B cell (primary cell): ENCODE results near the gene PCGF3. TPM values are rescaled to one million over a fixed set of nuclear protein-coding genes. Genes with fewer than 3 reads are reported as not detected.

Source experiments
- ATAC-seq: fragments of 200-7000 bp; cut with Tn5 transposase; one replicate; pipeline ENCODE4 v1.10.0; 2021; ENCODE audit warnings: low read depth, mild to moderate bottlenecking, moderate number of reproducible peaks, moderate library complexity
- CTCF ChIA-PET: fragments of 350-600 bp; sonication (Branson Sonifier 250); formaldehyde crosslinking; loops from one replicate; lab custom pipeline; 2021; ENCODE audit warnings: antibody characterized with exemption, inconsistent platforms; lab: Charles Lee
- POLR2A ChIA-PET: fragments of 350-600 bp; sonication (Branson Sonifier 250); formaldehyde crosslinking; loops from one replicate; lab custom pipeline; 2021; ENCODE audit warnings: antibody characterized with exemption; lab: Charles Lee
- DNase-seq: peaks from one replicate; pipeline ENCODE4 v3.0.0; 2013
- H2AFZ ChIP-seq: 2 replicates; pipeline ENCODE4 v1.6.1; 2012; ENCODE audit warnings: mild to moderate bottlenecking, low read depth, low read length; ENCODE audit not compliant: insufficient read depth, poor library complexity, severe bottlenecking
- H3K27ac ChIP-seq, 2 donors: 1 replicate in 1 of 2; 2 replicates in 1 of 2; pipeline ENCODE4 v1.5.1; 2012 to 2013; ENCODE audit warnings: low read length in 2 of 2, mild to moderate bottlenecking in 2 of 2, moderate library complexity in 1 of 2
- H3K27me3 ChIP-seq, 4 experiments: fragments of 200-600 bp in 1 of 4; sonication (generic) in 1 of 4; replicated peaks in 1 of 4; 1 replicate in 2 of 4; 2 replicates in 2 of 4; pipeline versions ENCODE4 v1.6.1 to v1.7.0; 2013 to 2016; ENCODE audit warnings: low read length in 3 of 4, mild to moderate bottlenecking in 2 of 4, mixed read lengths in 1 of 4, moderate library complexity in 1 of 4; ENCODE audit not compliant: insufficient read depth in 4 of 4, control insufficient read depth in 3 of 4; ENCODE audit errors: control extremely low read depth in 1 of 4
- H3K36me3 ChIP-seq, 2 experiments: replicated peaks in 1 of 2; 1 replicate in 1 of 2; 2 replicates in 1 of 2; pipeline versions ENCODE4 v1.6.1 to v1.7.1; 2013; ENCODE audit warnings: low read length in 1 of 2; ENCODE audit not compliant: insufficient read depth in 2 of 2, control insufficient read depth in 1 of 2; ENCODE audit errors: control extremely low read depth in 1 of 2, extremely low read depth in 1 of 2
- H3K4me1 ChIP-seq, 2 donors: fragments of 200-600 bp in 1 of 2; sonication (generic) in 1 of 2; 1 replicate in 1 of 2; 2 replicates in 1 of 2; pipeline versions ENCODE4 v1.5.1 to v1.6.1; 2013 to 2017; ENCODE audit warnings: low read length in 2 of 2; ENCODE audit not compliant: control insufficient read depth in 2 of 2, insufficient read depth in 2 of 2
- H3K4me2 ChIP-seq: replicated peaks from 2 replicates; pipeline ENCODE3; 2012; ENCODE audit warnings: mild to moderate bottlenecking, low read depth, low read length; ENCODE audit not compliant: poor library complexity, severe bottlenecking
- H3K4me3 ChIP-seq, 5 experiments: fragments of 200-600 bp in 1 of 5; sonication (generic) in 1 of 5; 1 replicate in 3 of 5; 2 replicates in 2 of 5; pipeline versions ENCODE4 v1.5.1 to v1.7.0; 2011 to 2016; ENCODE audit warnings: low read length in 4 of 5, mild to moderate bottlenecking in 4 of 5, low read depth in 2 of 5, control low read depth in 1 of 5, moderate library complexity in 1 of 5; ENCODE audit not compliant: insufficient read depth in 1 of 5; ENCODE audit errors: control extremely low read depth in 1 of 5, extremely low read depth in 1 of 5
- H3K79me2 ChIP-seq: fragments of 200-600 bp; sonication (generic); one replicate; pipeline ENCODE4 v1.6.0; 2016; ENCODE audit warnings: low read length; ENCODE audit not compliant: control insufficient read depth, insufficient read depth
- H3K9ac ChIP-seq: fragments of 200-600 bp; sonication (generic); 2 replicates; pipeline ENCODE4 v1.6.1; 2017; ENCODE audit warnings: mild to moderate bottlenecking, low read length, moderate library complexity
- H3K9me3 ChIP-seq, 3 donors: one replicate each; pipeline versions ENCODE4 v1.6.1 to v1.7.1; 2013; ENCODE audit warnings: low read length in 2 of 3; ENCODE audit not compliant: control insufficient read depth in 2 of 3, insufficient read depth in 1 of 3; ENCODE audit errors: control extremely low read depth in 1 of 3
- H4K20me1 ChIP-seq: 2 replicates; pipeline ENCODE4 v1.6.0; 2012; ENCODE audit warnings: mild to moderate bottlenecking, low read length; ENCODE audit not compliant: insufficient read depth, control insufficient read depth, poor library complexity, severe bottlenecking
- H3K27ac Mint-ChIP-seq: one replicate; pipeline ENCODE4 v1.8.0; 2021; ENCODE audit warnings: mixed read lengths
- H3K27me3 Mint-ChIP-seq: one replicate; pipeline ENCODE4 v1.8.0; 2021; ENCODE audit warnings: mixed read lengths
- H3K4me1 Mint-ChIP-seq: one replicate; pipeline ENCODE4 v1.8.0; 2021; ENCODE audit warnings: mixed read lengths
- H3K4me3 Mint-ChIP-seq: one replicate; pipeline ENCODE4 v1.8.0; 2021; ENCODE audit warnings: mixed read lengths
- H3K9me3 Mint-ChIP-seq: one replicate; pipeline ENCODE4 v1.8.0; 2022; ENCODE audit warnings: mixed read lengths; ENCODE audit not compliant: insufficient read depth
- CTCF ChIP-seq: fragments of 200-600 bp; IDR thresholded peaks from one replicate; pipeline ENCODE4 v1.8.0; 2022; ENCODE audit warnings: antibody characterized with exemption, mild to moderate bottlenecking
- EZH2 ChIP-seq: IDR thresholded peaks from 2 replicates; pipeline ENCODE4 v1.6.1; 2012; ENCODE audit warnings: borderline replicate concordance, low read depth, mild to moderate bottlenecking, moderate library complexity, low read length; ENCODE audit not compliant: insufficient read depth, poor library complexity, severe bottlenecking
- WGBS: methylation state at CpG from one replicate; pipeline ENCODE4 v1.1.5; 2013; ENCODE audit warnings: missing lambda C conversion rate; ENCODE audit not compliant: insufficient coverage; 5-methylcytosine and 5-hydroxymethylcytosine counted together
- intact Hi-C: fragments of 100-400 bp; cut with micrococcal nuclease; formaldehyde crosslinking; loops from one replicate; pipeline ENCODE4 v1.10.0; 2022
- polyA plus RNA-seq: library from polyadenylated mRNA; depleted of rRNA; stranded (reverse); fragments of >200 nt; gene quantifications from 2 replicates; pipeline ENCODE4 v1.2.3, GENCODE V29; 2012
- total RNA-seq, 2 donors: library from RNA; stranded (reverse); fragments of 120-200 nt in 1 of 2; gene quantifications; 1 replicate in 1 of 2; 2 replicates in 1 of 2; pipeline versions ENCODE4 v1.2.3 to v1.2.4, GENCODE V29; 2013 to 2022

Gene PCGF3
- total and polyA plus RNA-seq, 2 donors (not counting 1 experiment from before 2014, with no cell fraction given): 65.7 to 90.3 TPM

DNA sequence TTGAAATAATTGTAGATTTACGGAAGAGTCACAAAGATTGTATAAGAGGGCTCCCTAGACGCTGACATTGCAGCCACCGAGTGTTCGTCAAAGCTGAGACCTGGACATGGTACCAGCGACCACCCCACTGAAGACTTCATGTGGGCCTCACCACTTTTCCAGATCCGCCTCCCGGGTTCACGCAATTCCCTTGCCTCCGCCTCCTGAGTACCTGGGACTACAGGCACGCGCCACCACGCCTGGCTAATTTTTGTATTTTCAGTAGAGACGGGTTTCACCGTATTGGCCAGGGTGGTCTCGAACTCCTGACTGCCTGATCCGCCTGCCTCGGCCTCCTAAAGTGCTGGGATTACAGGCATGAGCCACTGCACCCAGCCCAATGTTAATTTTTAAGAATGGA lies 90.6 kb downstream of the PCGF3 start:
- Histone ChIP-seq H3K79me2 (no peaks in the 10 kb centered on the region), H3K36me3 (no peaks in the 10 kb centered on the region), H2AFZ (no peak overlapping the region), H3K4me2 (no peak overlapping the region), H3K4me1 (peaks cover 36 to 39% of the 10 kb centered on the region in 2 donors), H3K27ac (no peak overlapping the region), H3K4me3 (no peak overlapping the region), H3K9ac (no peak overlapping the region), H4K20me1 (no peaks in the 10 kb centered on the region), H3K9me3 (peaks cover 0 to 10% (median 0%) of the 10 kb centered on the region in 3 donors), H3K27me3 (peaks cover 0 to 52% (median 31%) of the 10 kb centered on the region in 4 experiments)
- H3K9me3 Mint-ChIP-seq: no peaks in the 10 kb centered on the region
- no peak for TF ChIP-seq CTCF
- TF ChIP-seq EZH2: no peak
- POLR2A ChIA-PET: no interaction called here
- peaks cover 42% of the 10 kb centered on the region for H3K27me3 Mint-ChIP-seq
- intact Hi-C loops: no loop called here
- peaks cover 29% of the 10 kb centered on the region for H3K4me1 Mint-ChIP-seq
- H3K27ac Mint-ChIP-seq: no peak overlapping the region
- H3K4me3 Mint-ChIP-seq: no peak overlapping the region
- ATAC-seq (no peak), DNase-seq (no peak)
- CTCF ChIA-PET: interaction anchor here (1.5 kb wide), 1 partner anchor 53 kb away, joined by 4 read pairs; no protein-coding TSS in a partner anchor
- 97% methylated on average over 14 of the region's 17 CpGs for WGBS

DNA sequence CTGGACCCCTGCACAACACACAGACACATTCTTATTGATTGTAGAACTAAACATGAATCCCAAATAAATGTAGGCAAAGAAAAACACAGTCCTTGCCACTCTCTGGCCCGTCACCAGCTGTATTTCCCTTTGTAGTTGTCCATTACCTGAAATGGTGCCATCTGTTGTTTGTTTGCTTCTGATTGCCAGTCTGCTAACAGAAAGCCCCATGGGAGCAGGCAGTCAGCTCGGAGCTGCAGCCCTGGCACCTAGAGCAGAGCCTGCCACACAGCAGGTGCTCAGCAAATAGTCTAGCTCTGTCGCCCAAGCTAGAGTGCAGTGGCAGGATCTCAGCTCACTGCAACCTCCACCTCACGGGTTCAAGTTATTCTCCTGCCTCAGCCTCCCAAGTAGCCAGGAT lies 91.4 kb downstream of the PCGF3 start:
- H3K4me1 ChIP-seq: peaks cover 36% of the 10 kb centered on the region in 2 donors
- CTCF ChIA-PET: no interaction called here

More for the DNA sequence above, 91.4 kb downstream of the PCGF3 start:
- H3K27ac Mint-ChIP-seq: no peak overlapping the region
- no peak overlapping the region for H3K27ac ChIP-seq
- 44% methylated on average over 4 of the region's 4 CpGs for WGBS
- no peak for TF ChIP-seq CTCF
- TF ChIP-seq EZH2: no peak
- no peak overlapping the region for H3K4me3 Mint-ChIP-seq
- H3K4me2 ChIP-seq: no peak overlapping the region
- H3K4me3 ChIP-seq: no peak overlapping the region
- H3K27me3 Mint-ChIP-seq: peaks cover 42% of the 10 kb centered on the region
- POLR2A ChIA-PET: no interaction called here
- no peaks in the 10 kb centered on the region for H4K20me1 ChIP-seq
- peaks cover 4% of the 10 kb centered on the region for H3K9me3 Mint-ChIP-seq
- no peak overlapping the region for H3K9ac ChIP-seq
- intact Hi-C loops: no loop called here
- no peaks in the 10 kb centered on the region for H3K36me3 ChIP-seq
- ATAC-seq: no peak
- no peak overlapping the region for H2AFZ ChIP-seq
- peaks cover 29% of the 10 kb centered on the region for H3K4me1 Mint-ChIP-seq
- no peaks in the 10 kb centered on the region for H3K79me2 ChIP-seq
- H3K27me3 ChIP-seq: peaks cover 0 to 43% (median 31%) of the 10 kb centered on the region in 4 experiments
- no peak for DNase-seq
- peaks cover 0 to 14% (median 0%) of the 10 kb centered on the region in 3 donors for H3K9me3 ChIP-seq
